Fibroblast of the aortic adventitia (primary cell): ENCODE results near the gene TNF. TPM values are rescaled to one million over a fixed set of nuclear protein-coding genes. Genes with fewer than 3 reads are reported as not detected.
A peak's percentile ranks its signal among the peaks of the same experiment; 100 is the strongest.

ENCODE experiments used
- DNase-seq: peaks from one replicate; pipeline ENCODE4 v3.0.0-alpha.2; 2010; ENCODE audit warnings: low read depth
- H3K4me3 ChIP-seq: 2 replicates; pipeline ENCODE4 v1.5.1; 2011; ENCODE audit warnings: low read depth, mild to moderate bottlenecking, control low read depth, low read length, moderate library complexity
- CTCF ChIP-seq: IDR thresholded peaks from 2 replicates; pipeline ENCODE4 v1.5.1; 2011; ENCODE audit warnings: mild to moderate bottlenecking, low read length, control low read depth, inconsistent platforms; ENCODE audit not compliant: insufficient read depth
- total RNA-seq: library from RNA; depleted of rRNA; stranded (reverse); fragments of >200 nt; gene quantifications from 2 replicates; pipeline ENCODE4 v1.2.3, GENCODE V29; 2012; ENCODE audit warnings: low replicate concordance

The TNF gene
- total RNA-seq, 1 donor = not detected

- no peak for DNase-seq
- H3K4me3 ChIP-seq = no peak overlapping the region
- no peak for TF ChIP-seq CTCF
Observed at GRCh38 chr6:31615748-31616147, 40.4 kb downstream of the TNF start.

- no peak for DNase-seq
- TF ChIP-seq CTCF = no peak
Observed at GRCh38 chr6:31617010-31617409, 41.6 kb downstream of the TNF start.

GRCh38 chr6:31619805-31620585 lies 44.6 kb downstream of the TNF start:
- peak; percentile 99 for DNase-seq
- TF ChIP-seq CTCF = no peak
- peak overlapping the region; percentile 83 for H3K4me3 ChIP-seq

More at GRCh38 chr6:31617010-31617409, 41.6 kb downstream of the TNF start:
- H3K4me3 ChIP-seq = no peak overlapping the region

GRCh38 chr6:31620586-31621319 lies 45.4 kb downstream of the TNF start, which contains the start of gene PRRC2A:
TSS of gene PRRC2A (plus strand) at chr6:31620715. CDS start at chr6:31622790, 2,075 bp downstream.
- DNase-seq = peak; percentile 53
- no peak for TF ChIP-seq CTCF
- H3K4me3 ChIP-seq = peak within 1 kb of the TSS; percentile 93

GRCh38 chr6:31621320-31621939 lies 46.1 kb downstream of the TNF start:
- peak overlapping the region; percentile 93 for H3K4me3 ChIP-seq
- no peak for TF ChIP-seq CTCF
- no peak for DNase-seq

GRCh38 chr6:31621991-31622390 lies 46.6 kb downstream of the TNF start:
- TF ChIP-seq CTCF = no peak
- H3K4me3 ChIP-seq = peak overlapping the region; percentile 93
- DNase-seq = peak; percentile 22
